Measurements from ENCODE around the gene ADIG.

DNA sequence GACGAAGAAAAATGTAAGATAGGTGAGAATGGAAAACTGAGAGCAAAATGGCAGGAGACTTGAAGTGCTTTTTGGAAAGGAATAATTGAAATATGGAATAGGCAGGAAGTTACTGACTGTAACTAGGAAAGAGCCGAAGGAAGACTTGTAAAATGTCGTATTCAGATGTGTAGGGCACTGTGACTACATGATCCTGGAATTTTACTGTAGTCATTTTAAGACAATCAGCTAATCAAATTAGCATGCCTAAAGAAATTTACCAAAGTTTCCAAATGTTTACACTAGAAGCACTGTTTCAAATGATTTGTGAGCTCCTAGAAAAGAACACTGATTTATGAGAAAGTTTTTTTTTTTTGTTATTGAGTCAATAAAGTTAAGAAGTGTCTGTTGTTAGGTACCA is 21.2 kb upstream of the ADIG start:
- TF ChIP-seq CTCF (IDR thresholded peaks at IDR 0.05) (no peak), POLR2A (IDR thresholded peaks at IDR 0.05) (no peak)
